Glutamatergic neuron (in vitro differentiated cells): ENCODE results near the gene NEURL1. TPM values are rescaled to one million over a fixed set of nuclear protein-coding genes. Genes with fewer than 3 reads are reported as not detected.
A peak's percentile ranks its signal among the peaks of the same experiment; 100 is the strongest.

Experiments used
- DNase-seq: peaks from one replicate; pipeline ENCODE4 v3.0.0; 2022
- H3K27ac Mint-ChIP-seq: one replicate; pipeline ENCODE4 v1.8.0; 2020; ENCODE audit warnings: mild to moderate bottlenecking, mixed read lengths, inconsistent platforms; ENCODE audit not compliant: unreplicated experiment
- H3K27me3 Mint-ChIP-seq: one replicate; pipeline ENCODE4 v1.8.0; 2020; ENCODE audit warnings: mild to moderate bottlenecking, moderate library complexity, mixed read lengths, inconsistent platforms; ENCODE audit not compliant: unreplicated experiment
- H3K36me3 Mint-ChIP-seq: one replicate; pipeline ENCODE4 v1.8.0; 2020; ENCODE audit warnings: mild to moderate bottlenecking, mixed read lengths, inconsistent platforms; ENCODE audit not compliant: unreplicated experiment
- H3K4me1 Mint-ChIP-seq: one replicate; pipeline ENCODE4 v1.8.0; 2020; ENCODE audit warnings: mild to moderate bottlenecking, low read depth, mixed read lengths, inconsistent platforms; ENCODE audit not compliant: unreplicated experiment
- H3K4me3 Mint-ChIP-seq: one replicate; pipeline ENCODE4 v1.8.0; 2020; ENCODE audit warnings: mild to moderate bottlenecking, mixed read lengths, inconsistent platforms; ENCODE audit not compliant: unreplicated experiment
- H3K9me3 Mint-ChIP-seq: one replicate; pipeline ENCODE4 v1.8.0; 2020; ENCODE audit warnings: mild to moderate bottlenecking, moderate library complexity, mixed read lengths, inconsistent platforms; ENCODE audit not compliant: unreplicated experiment
- CTCF ChIP-seq: fragments of 200-600 bp; sonication (generic); IDR thresholded peaks from one replicate; pipeline ENCODE4 v1.5.0; 2021; ENCODE audit not compliant: partially characterized antibody, unreplicated experiment
- total RNA-seq: library from RNA; stranded (reverse); fragmentation: NEBNext Ultra II Directional; extraction: Animal tissue kit (Norgen Biotek cat#: 25700); gene quantifications from one replicate; pipeline ENCODE4 v1.2.1, GENCODE V29; 2021; ENCODE audit not compliant: unreplicated experiment

Gene NEURL1
- total RNA-seq, 1 donor from 2014 or later = 3.1 TPM

GRCh38 chr10:103563231-103564115 is 70.0 kb downstream of the NEURL1 start:
- DNase-seq = no peak
- no peak for TF ChIP-seq CTCF
- peaks cover 2% of the 10 kb centered on the region for H3K4me1 Mint-ChIP-seq
- H3K27me3 Mint-ChIP-seq = peaks cover 7% of the 10 kb centered on the region
- no peaks in the 10 kb centered on the region for H3K36me3 Mint-ChIP-seq
- H3K27ac Mint-ChIP-seq = no peak overlapping the region
- H3K9me3 Mint-ChIP-seq = peaks cover 2% of the 10 kb centered on the region
- no peak overlapping the region for H3K4me3 Mint-ChIP-seq

- H3K4me3 Mint-ChIP-seq = no peak overlapping the region
- no peaks in the 10 kb centered on the region for H3K36me3 Mint-ChIP-seq
- H3K27me3 Mint-ChIP-seq = peaks cover 7% of the 10 kb centered on the region
- TF ChIP-seq CTCF = no peak
- H3K27ac Mint-ChIP-seq = no peak overlapping the region
- peaks cover 2% of the 10 kb centered on the region for H3K9me3 Mint-ChIP-seq
- DNase-seq = no peak
- H3K4me1 Mint-ChIP-seq = peaks cover 2% of the 10 kb centered on the region
Observed at GRCh38 chr10:103564116-103564501, 70.6 kb downstream of the NEURL1 start.

- Mint-ChIP-seq H3K36me3 (no peaks in the 10 kb centered on the region), H3K27ac (no peak overlapping the region), H3K4me3 (no peak overlapping the region), H3K9me3 (peaks cover 2% of the 10 kb centered on the region), H3K4me1 (peaks cover 2% of the 10 kb centered on the region), H3K27me3 (peaks cover 7% of the 10 kb centered on the region)
- DNase-seq = peak; percentile 70
- peak; percentile 91 for TF ChIP-seq CTCF
Observed at GRCh38 chr10:103564776-103565520, 71.4 kb downstream of the NEURL1 start.

- Mint-ChIP-seq H3K4me1 (peaks cover 2% of the 10 kb centered on the region), H3K36me3 (no peaks in the 10 kb centered on the region), H3K9me3 (peaks cover 2% of the 10 kb centered on the region), H3K4me3 (no peak overlapping the region), H3K27me3 (peaks cover 7% of the 10 kb centered on the region), H3K27ac (no peak overlapping the region)
- no peak for DNase-seq
- TF ChIP-seq CTCF = no peak
Observed at GRCh38 chr10:103566536-103566935, 73.0 kb downstream of the NEURL1 start.

- TF ChIP-seq CTCF = no peak
- peaks cover 2% of the 10 kb centered on the region for H3K27me3 Mint-ChIP-seq
- H3K36me3 Mint-ChIP-seq = no peaks in the 10 kb centered on the region
- DNase-seq = no peak
- H3K27ac Mint-ChIP-seq = no peak overlapping the region
- no peaks in the 10 kb centered on the region for H3K9me3 Mint-ChIP-seq
- no peaks in the 10 kb centered on the region for H3K4me1 Mint-ChIP-seq
- no peak overlapping the region for H3K4me3 Mint-ChIP-seq
Observed at GRCh38 chr10:103568505-103568904, 75.0 kb downstream of the NEURL1 start.
